Measurements from ENCODE around the gene COX4I1. TPM values are rescaled to one million over a fixed set of nuclear protein-coding genes. Genes with fewer than 3 reads are reported as not detected.

The COX4I1 gene
- total RNA-seq, 1 donor from 2014 or later, result 277 TPM

- ATAC-seq, result no peak
- intact Hi-C loops (cut with DNase I), result no loop called here
- DNase-seq (ENCODE audit: low spot score), result peak; percentile 57
Observed at GRCh38 chr16:85847681-85848601, 48.4 kb downstream of the COX4I1 start.

GRCh38 chr16:85848986-85849385 is 49.5 kb downstream of the COX4I1 start:
- ATAC-seq (no peak), DNase-seq (ENCODE audit: low spot score) (no peak)
- intact Hi-C loops (cut with DNase I), result no loop called here

GRCh38 chr16:85849388-85849787 is 49.9 kb downstream of the COX4I1 start:
- ATAC-seq, result no peak
- intact Hi-C loops (cut with DNase I), result no loop called here
- no peak for DNase-seq (ENCODE audit: low spot score)

GRCh38 chr16:85850344-85850880 is 50.9 kb downstream of the COX4I1 start:
- DNase-seq (ENCODE audit: low spot score) (peak; percentile 42), ATAC-seq (no peak)
- intact Hi-C loops (cut with DNase I), result no loop called here

- intact Hi-C loops (cut with DNase I), result no loop called here
- peak; percentile 38 for DNase-seq (ENCODE audit: low spot score)
Observed at GRCh38 chr16:85851034-85851785, 51.7 kb downstream of the COX4I1 start.

GRCh38 chr16:85853547-85854545 is 54.4 kb downstream of the COX4I1 start:
- DNase-seq (ENCODE audit: low spot score) (peak; percentile 45), ATAC-seq (peak; percentile 73)
- intact Hi-C loops (cut with DNase I), result no loop called here

More at GRCh38 chr16:85851034-85851785, 51.7 kb downstream of the COX4I1 start:
- ATAC-seq, result no peak

GRCh38 chr16:85854935-85855334 is 55.4 kb downstream of the COX4I1 start:
- no peak for DNase-seq (ENCODE audit: low spot score)
- no peak for ATAC-seq
- intact Hi-C loops (cut with DNase I), result no loop called here

- DNase-seq (ENCODE audit: low spot score) (no peak), ATAC-seq (no peak)
- intact Hi-C loops (cut with DNase I), result no loop called here
Observed at GRCh38 chr16:85856079-85856478, 56.6 kb downstream of the COX4I1 start.

GRCh38 chr16:85856585-85856984 is 57.1 kb downstream of the COX4I1 start:
- ATAC-seq (no peak), DNase-seq (ENCODE audit: low spot score) (peak; percentile 48)
- intact Hi-C loops (cut with DNase I), result no loop called here

Other genes starting within 250 kb of the COX4I1 start
- 97.3 TPM for gene GSE1, start 186.4 kb upstream of the COX4I1 start, total RNA-seq
- 1.3 TPM for gene GINS2, start 110.7 kb upstream of the COX4I1 start, total RNA-seq
- gene C16orf74, start 48.6 kb upstream of the COX4I1 start, total RNA-seq, result 1.8 TPM
- 29.2 TPM for gene EMC8, start 151 bp upstream of the COX4I1 start, total RNA-seq
- gene IRF8, start 99.5 kb downstream of the COX4I1 start, total RNA-seq, result 19.1 TPM